Amygdala (tissue), 56 donors: ENCODE measurements around the gene C6orf118.
A peak's percentile ranks its signal among the peaks of the same experiment; 100 is the strongest.

Source experiments
- DNase-seq, 56 donors: peaks; one replicate each; lab custom pipeline; 2025; lab: John Stamatoyannopoulos, UW

Gene C6orf118

DNA sequence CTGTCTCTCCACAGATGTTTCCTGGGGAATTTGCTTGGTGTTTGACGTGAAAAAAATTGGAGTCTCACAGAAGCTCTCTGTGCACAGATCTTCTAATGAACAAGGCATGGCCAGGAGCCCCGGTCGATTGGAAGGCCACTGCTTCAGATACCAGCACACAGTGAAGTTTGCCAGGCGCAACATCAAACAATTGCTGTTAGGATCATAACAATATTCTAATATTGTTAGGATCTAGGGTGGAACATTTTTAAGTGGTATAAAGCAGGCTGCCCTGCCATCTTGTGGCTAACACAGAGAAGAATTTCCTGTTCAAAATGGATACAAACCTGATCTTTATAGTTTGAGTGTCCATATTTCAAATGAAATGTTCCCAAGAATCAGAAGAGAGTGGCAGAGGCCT, 64.1 kb downstream of the C6orf118 start:
- DNase-seq = peak in 24 of 56 donors; percentile 7 to 59 (median 20)

DNA sequence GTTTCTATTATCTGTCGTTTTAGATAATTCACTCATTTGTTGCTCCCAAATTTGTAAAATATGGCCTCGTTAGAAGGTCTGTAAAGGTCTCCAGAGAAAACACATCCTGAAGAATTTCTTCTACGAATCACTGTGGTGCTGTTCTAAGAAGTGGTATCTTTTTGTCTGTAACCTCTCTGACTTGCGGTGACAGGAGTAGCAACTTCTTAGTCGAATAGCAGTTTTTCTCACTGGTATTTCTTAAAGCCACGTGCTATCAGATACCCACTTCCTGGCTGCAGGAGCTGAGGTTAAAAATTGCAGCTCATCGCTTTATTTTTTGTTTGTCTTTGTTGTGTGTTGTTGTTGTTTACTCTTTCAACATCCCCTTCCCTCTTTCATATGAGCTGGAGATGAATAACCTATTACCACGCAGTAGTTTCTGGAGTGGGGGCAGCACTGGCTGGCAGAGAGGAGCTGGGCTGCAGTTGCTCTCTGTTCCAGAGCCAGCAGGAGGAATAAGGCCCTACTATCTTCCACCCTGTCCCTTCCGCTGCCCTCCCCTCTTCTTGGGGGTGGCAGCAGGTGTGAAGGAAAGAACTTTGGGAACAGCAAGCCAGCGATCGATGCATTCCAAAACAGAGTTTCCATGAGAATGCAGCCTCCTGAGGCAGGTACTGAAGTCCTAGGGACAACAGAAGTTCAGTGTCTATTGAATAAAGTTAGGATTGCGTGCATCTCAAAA, 64.7 kb downstream of the C6orf118 start:
- DNase-seq = peak in 9 of 56 donors; percentile 9 to 46 (median 18)

DNA sequence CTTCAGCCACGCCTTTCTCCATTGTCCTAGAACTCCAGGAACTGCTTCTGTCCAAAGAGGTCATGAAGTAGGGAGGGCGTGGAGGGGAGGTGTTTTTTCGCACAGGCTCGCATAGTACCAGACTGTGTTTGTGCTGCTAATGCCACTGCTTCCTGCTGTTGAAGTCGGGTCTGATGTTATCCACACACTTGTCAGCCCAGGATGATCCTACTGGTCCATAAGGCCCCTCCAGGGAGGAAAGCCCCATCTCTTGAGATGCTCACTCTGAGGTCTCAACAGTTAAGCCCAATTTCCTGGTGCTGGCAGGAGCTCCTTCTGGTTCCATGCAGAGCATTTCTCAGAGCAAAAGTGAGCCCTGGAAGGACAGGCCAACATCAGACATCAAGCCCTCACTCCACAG, 65.6 kb downstream of the C6orf118 start:
- DNase-seq = no peak

DNA sequence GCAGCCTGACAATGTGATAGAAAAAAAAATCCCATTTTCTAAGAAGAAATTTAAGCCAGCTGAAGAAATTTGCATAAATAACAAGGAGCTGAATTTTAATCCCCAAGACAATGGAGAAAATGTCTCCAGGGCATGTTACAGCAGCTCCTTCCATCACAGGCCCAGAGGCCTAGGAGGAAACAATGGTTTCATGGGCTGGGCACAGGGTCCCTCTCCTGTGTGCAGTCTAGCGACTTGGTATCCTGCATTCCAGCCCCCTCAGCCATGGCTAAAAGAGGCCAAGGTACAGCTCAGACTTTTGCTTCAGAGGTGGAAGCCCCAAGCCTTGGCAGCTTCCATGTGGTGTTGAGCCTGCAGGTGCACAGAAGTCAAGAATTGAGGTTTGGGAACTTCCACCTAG, 73.1 kb downstream of the C6orf118 start:
- no peak for DNase-seq

DNA sequence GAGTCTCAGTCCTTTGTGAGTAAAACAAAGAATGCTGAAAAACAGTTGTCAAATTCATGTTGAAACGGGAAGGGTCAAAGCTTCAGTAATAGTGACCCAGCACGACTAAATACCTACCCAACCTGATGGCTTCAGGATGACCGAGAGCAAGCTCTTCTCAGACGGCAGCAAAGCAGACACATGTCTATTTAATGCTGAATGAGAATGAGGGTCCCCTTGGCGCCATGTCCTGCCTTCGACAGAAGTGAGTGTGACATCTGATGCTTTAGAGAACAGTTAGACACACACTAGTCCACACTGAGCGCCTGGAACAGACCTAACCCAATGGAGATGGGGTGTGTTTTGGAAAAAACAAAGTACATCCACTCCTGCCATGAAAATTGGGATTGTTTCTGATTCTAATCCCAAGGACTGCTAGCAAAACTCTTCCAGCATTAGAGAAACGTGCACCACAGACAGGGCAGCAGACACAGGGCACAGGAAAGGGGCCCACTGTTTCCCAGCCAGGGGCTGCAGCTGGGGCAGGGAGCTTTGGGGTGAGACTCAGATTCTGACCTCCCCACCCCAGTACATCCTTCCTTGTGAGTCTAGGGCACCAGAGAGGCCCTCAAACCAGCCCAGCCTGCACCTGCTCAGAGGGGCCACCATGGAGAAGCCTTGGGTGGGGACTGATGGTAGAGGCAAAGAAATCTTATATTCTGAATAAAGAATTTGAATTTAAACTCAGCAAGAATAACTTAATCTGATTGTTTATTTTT, 76.5 kb downstream of the C6orf118 start:
- no peak for DNase-seq

DNA sequence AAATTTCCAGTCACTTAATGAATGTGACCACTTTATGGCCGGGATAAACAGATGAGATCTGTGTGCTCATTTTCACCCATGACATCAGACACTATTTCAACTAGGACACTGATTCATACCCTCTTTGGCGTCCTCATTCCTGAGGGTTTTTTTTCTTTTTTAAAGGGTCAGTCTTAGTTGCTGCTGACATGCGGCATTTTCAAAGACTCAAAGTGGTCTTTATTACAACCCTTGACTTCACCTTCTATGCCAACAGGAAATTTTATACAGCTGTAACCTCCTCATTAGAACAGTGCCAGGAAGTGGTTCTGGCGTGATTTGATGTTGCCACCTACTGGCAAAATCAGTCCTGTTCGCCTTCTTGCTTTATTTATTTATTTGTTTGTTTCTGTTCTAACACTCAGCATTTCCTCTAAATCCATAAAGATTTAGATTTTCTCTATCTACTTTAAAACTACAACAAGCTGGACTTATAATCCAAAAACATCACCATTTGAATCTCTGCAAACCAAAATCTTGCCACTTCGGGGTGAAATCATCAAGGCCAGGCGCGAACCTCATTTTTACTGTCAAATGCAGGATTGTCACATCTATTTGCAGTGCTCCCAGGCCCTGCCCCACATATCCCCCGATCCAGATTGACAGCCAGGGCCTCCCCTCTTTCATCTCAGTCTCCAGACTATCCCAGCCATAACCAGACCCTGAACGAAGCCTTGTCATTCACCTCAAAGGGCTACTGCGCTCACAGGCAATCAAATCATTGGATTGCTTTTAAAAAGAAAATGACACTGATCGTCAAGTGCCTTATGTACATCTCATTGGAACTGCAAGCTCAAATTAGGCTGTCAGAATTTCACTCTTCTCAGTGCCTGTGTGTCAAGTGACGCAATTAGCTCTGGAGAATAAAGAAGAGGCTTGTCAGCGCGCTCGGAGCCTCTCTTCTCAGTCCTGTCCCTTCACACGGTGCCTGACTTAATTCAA, 77.5 kb downstream of the C6orf118 start:
- DNase-seq = peak in 36 of 56 donors; percentile 6 to 77 (median 32)

DNA sequence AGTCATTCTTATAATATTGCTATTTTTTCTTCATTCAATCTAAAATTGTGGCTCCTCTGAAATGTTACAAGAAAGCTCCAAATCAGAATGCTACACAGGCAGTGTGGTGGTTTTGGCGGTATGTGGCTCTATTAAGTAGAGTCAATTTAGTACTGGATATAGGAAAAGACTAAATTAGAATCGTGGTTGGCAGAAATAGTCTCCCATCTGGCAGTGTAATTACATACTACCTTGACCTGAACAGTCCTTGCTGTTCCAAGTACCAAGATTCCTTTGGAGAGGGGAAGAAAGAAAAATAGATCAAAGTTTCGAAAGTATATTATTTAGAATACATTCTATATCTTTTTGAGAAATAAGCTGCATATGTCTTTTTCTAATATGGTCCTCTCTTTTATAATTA, 78.2 kb downstream of the C6orf118 start:
- DNase-seq = peak in 1 of 56 donors; percentile 19
